Measurements from ENCODE around the gene CHIA.

GRCh38 chr1:111351700-111352099 is 61.0 kb downstream of the CHIA start:
- no peak for TF ChIP-seq CTCF (IDR thresholded peaks at IDR 0.05; ENCODE audit: low read depth, low read length, missing input control)
- TF ChIP-seq REST (IDR thresholded peaks at IDR 0.05), result no peak
- no peak for TF ChIP-seq RAD21 (IDR thresholded peaks at IDR 0.05)
- TF ChIP-seq ATF3 (IDR thresholded peaks at IDR 0.05), result no peak
- no peak for TF ChIP-seq YY1 (IDR thresholded peaks at IDR 0.05)
- no peak for TF ChIP-seq EGR1 (IDR thresholded peaks at IDR 0.05; ENCODE audit: low read depth in 2 of 2)
- TF ChIP-seq FOXA1 (IDR thresholded peaks at IDR 0.05), result no peak
- TF ChIP-seq MAX (IDR thresholded peaks at IDR 0.05), result no peak
- TF ChIP-seq RXRA (IDR thresholded peaks at IDR 0.05), result no peak
- TF ChIP-seq ZBTB33 (IDR thresholded peaks at IDR 0.05), result no peak
- no peak for TF ChIP-seq JUND (IDR thresholded peaks at IDR 0.05)
- no peak for TF ChIP-seq SP1 (IDR thresholded peaks at IDR 0.05)
- no peak for TF ChIP-seq GABPA (IDR thresholded peaks at IDR 0.05 in 1 of 2, conservative IDR thresholded peaks at IDR 0.05 in 1 of 2)

All from liver (tissue), 3 donors.